ENCODE data around the gene AHDC1.

- TF ChIP-seq CTCF (IDR thresholded peaks at IDR 0.05) = no peak
- no peak for TF ChIP-seq EZH2phosphoT487 (IDR thresholded peaks at IDR 0.05)
- TF ChIP-seq EZH2 (IDR thresholded peaks at IDR 0.05) = no peak
Measured at GRCh38 chr1:27521336-27521831, 82.6 kb downstream of the AHDC1 start.

Measured in neural progenitor cell (in vitro differentiated cells).